Ovary (tissue), 9 donors: ENCODE results near the gene LBX2. TPM values are rescaled to one million over a fixed set of nuclear protein-coding genes. Genes with fewer than 3 reads are reported as not detected.
A peak's percentile ranks its signal among the peaks of the same experiment; 100 is the strongest.

ENCODE experiments used
- DNase-seq, 5 donors: peaks; one replicate each; pipeline ENCODE4 v3.0.0-alpha.2; 2019 to 2020
- H3K27ac ChIP-seq, 2 donors: fragments of 200-600 bp; one replicate each; pipeline versions ENCODE4 v1.5.1 to v1.8.0; 2019 to 2022
- H3K27me3 ChIP-seq: fragments of 200-600 bp; one replicate; pipeline ENCODE4 v1.8.0; 2022
- H3K36me3 ChIP-seq: fragments of 200-600 bp; sonication (generic); one replicate; pipeline ENCODE4 v1.5.1; 2019
- H3K4me1 ChIP-seq: one replicate; pipeline ENCODE4 v1.8.1; 2013; ENCODE audit warnings: mild to moderate bottlenecking, moderate library complexity; ENCODE audit not compliant: insufficient read depth
- H3K4me3 ChIP-seq: fragments of 200-600 bp; sonication (generic); one replicate; pipeline ENCODE4 v1.5.1; 2017
- H3K9me3 ChIP-seq, 2 donors: fragments of 200-600 bp in 1 of 2; sonication (generic) in 1 of 2; one replicate each; pipeline versions ENCODE4 v1.5.1 to v1.8.1; 2013 to 2019; ENCODE audit warnings: mild to moderate bottlenecking in 1 of 2, moderate library complexity in 1 of 2
- CTCF ChIP-seq, 3 donors: fragments of 450-650 bp in 2 of 3; fragments of 200-600 bp in 1 of 3; IDR thresholded peaks; one replicate each; pipeline versions ENCODE4 v1.5.1 to v1.8.0; 2016 to 2022; ENCODE audit warnings: antibody characterized with exemption in 3 of 3, mild to moderate bottlenecking in 1 of 3
- EP300 ChIP-seq: sonication (generic); formaldehyde crosslinking; IDR thresholded peaks from one replicate; pipeline ENCODE4 v1.6.1; 2017; ENCODE audit warnings: antibody characterized with exemption
- POLR2A ChIP-seq: fragments of 450-650 bp; IDR thresholded peaks from one replicate; pipeline ENCODE4 v1.6.1; 2017; ENCODE audit warnings: antibody characterized with exemption, mild to moderate bottlenecking, moderate library complexity
- WGBS, 3 donors: extraction: QIAGEN DNeasy Blood & Tissue Kit in 1 of 3; methylation state at CpG; one replicate each; pipeline versions ENCODE4 v1.1.5 to v1.1.7; 2013 to 2017; 5-methylcytosine and 5-hydroxymethylcytosine counted together
- intact Hi-C, 4 donors: fragments of 100-400 bp; cut with DNase I; formaldehyde crosslinking; loops; one replicate each; pipeline versions ENCODE4 v1.11.0 to v1.15.1; 2022 to 2023
- polyA plus RNA-seq, 2 donors: library from polyadenylated mRNA; stranded (reverse); fragments of 200-250 nt in 1 of 2; fragments of 350-450 nt in 1 of 2; fragmentation: Illumina TruSeq in 1 of 2; extraction: RNeasy Lipid Tissue Mini Kit (QIAGEN cat#74804) in 1 of 2; gene quantifications; one replicate each; pipeline ENCODE4 v1.2.3, GENCODE V29; 2013 to 2014
- total RNA-seq, 7 donors: library from RNA; depleted of rRNA in 2 of 7; stranded (reverse); fragments of >200 nt in 2 of 7; fragmentation: NEBNext Ultra II Directional in 3 of 7; extraction: Animal tissue kit (Norgen Biotek cat#: 25700) in 3 of 7; gene quantifications; one replicate each; pipeline versions ENCODE4 v1.1.0 to v1.2.4, GENCODE V29; 2016 to 2023
- donor health status: DM: no; HTN: no; CAD: no; lungs with moderate emphysema.
- donor health status: DM: no; HTN: no; CAD: no.
- donor health status: Bipolar disorder and iron deficiency.
- donor health status: DM: yes; HTN: yes; CAD: no.
- donor health status: DM: no; HTN: no; CAD: no.
- donor health status: DM: yes; HTN: yes; CAD: no.

LBX2 gene
- total and polyA plus RNA-seq, 9 donors: 0.15 to 1.2 (median 0.22) TPM; not detected in 4

- TF ChIP-seq POLR2A (no peak), CTCF (IDR thresholded peaks at IDR 0.05) (no peak), EP300 (no peak)
- Histone ChIP-seq H3K27ac (peak overlapping the region in 1 of 2 donors; percentile 56), H3K27me3 (no peaks in the 10 kb centered on the region), H3K36me3 (no peaks in the 10 kb centered on the region), H3K4me1 (peaks cover 10% of the 10 kb centered on the region), H3K4me3 (peak overlapping the region; percentile 62), H3K9me3 (no peaks in the 10 kb centered on the region)
- intact Hi-C loops: no loop called here
- no peak for DNase-seq
- 0 to 1% (median 1%) methylated on average over 10 of the region's 10 CpGs for WGBS, 3 donors
These were observed 40.5 kb downstream of the LBX2 start for GRCh38 chr2:74458938-74459363.

- H3K36me3 ChIP-seq: no peaks in the 10 kb centered on the region
- TF ChIP-seq EP300 (no peak), POLR2A (no peak), CTCF (IDR thresholded peaks at IDR 0.05) (no peak)
- H3K27ac ChIP-seq: peak within 1 kb of the TSS; percentile 81 to 85
- 0 to 1% (median 0%) methylated on average over 37 to 38 of the region's 38 CpGs for WGBS, 3 donors
- no peaks in the 10 kb centered on the region for H3K27me3 ChIP-seq
- DNase-seq: peak; percentile 99 to 100 (median 99)
- H3K4me1 ChIP-seq: peaks cover 9% of the 10 kb centered on the region
- H3K9me3 ChIP-seq: no peaks in the 10 kb centered on the region
- peak within 1 kb of the TSS; percentile 62 for H3K4me3 ChIP-seq
- intact Hi-C loops: no loop called here
These were observed 41.1 kb downstream of the LBX2 start, which contains the start of gene WBP1 for GRCh38 chr2:74458132-74458937. Gene WBP1, plus strand, starts transcription at chr2:74458438. Its CDS starts 165 bp downstream, at chr2:74458603.

GRCh38 chr2:74457549-74458131 lies 41.8 kb downstream of the LBX2 start:
- H3K9me3 ChIP-seq: no peaks in the 10 kb centered on the region
- H3K4me1 ChIP-seq: peaks cover 9% of the 10 kb centered on the region
- DNase-seq: peak; percentile 65 to 82 (median 72)
- TF ChIP-seq POLR2A: peak; percentile 56
- TF ChIP-seq EP300: peak; percentile 25
- no peak for TF ChIP-seq CTCF (IDR thresholded peaks at IDR 0.05)
- no peaks in the 10 kb centered on the region for H3K27me3 ChIP-seq
- peak overlapping the region; percentile 54 for H3K4me3 ChIP-seq
- no peaks in the 10 kb centered on the region for H3K36me3 ChIP-seq
- 0 to 1% (median 1%) methylated on average over 37 to 46 of the region's 46 CpGs for whole genome bisulfite sequencing, 3 donors
- intact Hi-C loops: no loop called here
- peak overlapping the region; percentile 81 to 85 for H3K27ac ChIP-seq

- 2% methylated on average over 27 of the region's 27 CpGs for WGBS, 3 donors
- Histone ChIP-seq H3K36me3 (no peaks in the 10 kb centered on the region), H3K4me1 (peaks cover 9% of the 10 kb centered on the region), H3K27ac (peak overlapping the region; percentile 81 to 85), H3K27me3 (no peaks in the 10 kb centered on the region), H3K9me3 (no peaks in the 10 kb centered on the region), H3K4me3 (peak overlapping the region; percentile 54)
- intact Hi-C loops: no loop called here
- no peak for TF ChIP-seq POLR2A
- no peak for TF ChIP-seq CTCF (IDR thresholded peaks at IDR 0.05)
- no peak for TF ChIP-seq EP300
- DNase-seq: no peak
These were observed 42.3 kb downstream of the LBX2 start for GRCh38 chr2:74457129-74457548.
